ENCODE results near the gene NR5A2.

Gene NR5A2

GRCh38 chr1:200207711-200208126 is 180.2 kb downstream of the NR5A2 start:
- TF ChIP-seq, protein P1, sequence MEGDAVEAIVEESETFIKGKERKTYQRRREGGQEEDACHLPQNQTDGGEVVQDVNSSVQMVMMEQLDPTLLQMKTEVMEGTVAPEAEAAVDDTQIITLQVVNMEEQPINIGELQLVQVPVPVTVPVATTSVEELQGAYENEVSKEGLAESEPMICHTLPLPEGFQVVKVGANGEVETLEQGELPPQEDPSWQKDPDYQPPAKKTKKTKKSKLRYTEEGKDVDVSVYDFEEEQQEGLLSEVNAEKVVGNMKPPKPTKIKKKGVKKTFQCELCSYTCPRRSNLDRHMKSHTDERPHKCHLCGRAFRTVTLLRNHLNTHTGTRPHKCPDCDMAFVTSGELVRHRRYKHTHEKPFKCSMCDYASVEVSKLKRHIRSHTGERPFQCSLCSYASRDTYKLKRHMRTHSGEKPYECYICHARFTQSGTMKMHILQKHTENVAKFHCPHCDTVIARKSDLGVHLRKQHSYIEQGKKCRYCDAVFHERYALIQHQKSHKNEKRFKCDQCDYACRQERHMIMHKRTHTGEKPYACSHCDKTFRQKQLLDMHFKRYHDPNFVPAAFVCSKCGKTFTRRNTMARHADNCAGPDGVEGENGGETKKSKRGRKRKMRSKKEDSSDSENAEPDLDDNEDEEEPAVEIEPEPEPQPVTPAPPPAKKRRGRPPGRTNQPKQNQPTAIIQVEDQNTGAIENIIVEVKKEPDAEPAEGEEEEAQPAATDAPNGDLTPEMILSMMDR (IDR thresholded peaks at IDR 0.05; ENCODE audit: low read depth, low read length, missing control alignments): no peak
- DNase-seq (ENCODE audit: extremely low read depth, low read depth): no peak
- H3K4me3 ChIP-seq (replicated peaks; ENCODE audit: low read depth, low read length): no peak overlapping the region

DNA sequence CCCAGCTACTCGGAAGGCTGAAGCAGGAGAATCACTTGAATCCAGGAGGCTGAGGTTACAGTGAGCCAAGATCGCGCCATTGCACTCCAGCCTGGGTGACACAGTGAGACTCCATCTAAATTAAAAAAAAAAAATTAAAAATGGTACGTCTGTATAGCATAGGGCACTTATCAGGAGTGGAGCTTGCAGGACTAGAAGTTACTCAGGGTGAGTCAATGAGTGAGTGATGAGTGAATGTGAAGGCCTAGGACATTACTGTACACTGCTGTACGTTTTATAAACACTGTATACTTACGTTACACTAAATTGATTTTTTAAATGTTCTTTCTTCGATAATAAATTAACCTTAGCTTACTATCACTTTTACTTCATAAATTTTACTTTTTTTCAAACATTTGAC is 183.6 kb downstream of the NR5A2 start:
- DNase-seq (ENCODE audit: extremely low read depth, low read depth): no peak
- H3K4me3 ChIP-seq (replicated peaks; ENCODE audit: low read depth, low read length): no peak overlapping the region
- TF ChIP-seq, protein P1 (IDR thresholded peaks at IDR 0.05; ENCODE audit: low read depth, low read length, missing control alignments): no peak

DNA sequence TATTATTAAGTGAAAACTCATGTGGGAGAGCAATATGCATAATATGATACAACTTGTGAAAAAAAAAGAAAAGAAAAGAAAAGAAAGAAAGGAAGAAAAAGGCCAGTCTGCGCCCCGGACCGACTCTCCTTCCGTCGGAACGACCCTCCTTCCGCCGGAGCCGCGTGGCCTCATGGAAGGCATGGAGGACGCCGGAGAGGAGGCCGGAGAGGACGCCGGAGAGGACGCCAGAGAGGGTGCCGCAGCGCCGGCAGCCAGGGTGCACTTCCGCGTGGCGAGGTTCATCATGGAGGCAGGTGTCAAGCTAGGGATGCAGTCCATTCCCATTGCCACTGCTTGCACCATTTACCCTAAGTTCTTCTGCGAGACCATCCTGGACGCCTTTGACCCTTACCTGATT is 185.9 kb downstream of the NR5A2 start:
- TF ChIP-seq, protein P1 (IDR thresholded peaks at IDR 0.05; ENCODE audit: low read depth, low read length, missing control alignments): no peak
- DNase-seq (ENCODE audit: extremely low read depth, low read depth): no peak
- no peak overlapping the region for H3K4me3 ChIP-seq (replicated peaks; ENCODE audit: low read depth, low read length)

DNA sequence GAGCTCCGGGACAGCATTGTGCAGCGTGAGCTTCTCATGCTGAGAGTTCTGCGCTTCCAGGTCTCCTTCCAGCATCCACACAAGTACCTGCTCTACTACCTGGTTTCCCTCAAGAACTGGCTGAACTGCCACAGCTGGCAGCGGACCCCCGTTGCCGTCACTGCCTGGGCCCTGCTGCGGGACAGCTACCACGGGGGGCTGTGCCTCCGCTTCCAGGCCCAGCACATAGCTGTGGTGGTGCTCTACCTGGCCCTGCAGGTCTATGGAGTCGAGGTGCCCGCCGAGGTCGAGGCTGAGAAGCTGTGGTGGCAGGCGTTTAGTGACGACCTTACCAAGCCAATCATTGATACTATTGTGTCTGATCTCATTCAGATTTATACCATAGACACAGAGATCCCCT is 186.4 kb downstream of the NR5A2 start:
- TF ChIP-seq, protein P1 (IDR thresholded peaks at IDR 0.05; ENCODE audit: low read depth, low read length, missing control alignments): no peak
- no peak overlapping the region for H3K4me3 ChIP-seq (replicated peaks; ENCODE audit: low read depth, low read length)
- no peak for DNase-seq (ENCODE audit: extremely low read depth, low read depth)

GRCh38 chr1:200215350-200215749 is 187.8 kb downstream of the NR5A2 start:
- DNase-seq (ENCODE audit: extremely low read depth, low read depth): no peak
- TF ChIP-seq, protein P1 (IDR thresholded peaks at IDR 0.05; ENCODE audit: low read depth, low read length, missing control alignments): no peak
- no peak overlapping the region for H3K4me3 ChIP-seq (replicated peaks; ENCODE audit: low read depth, low read length)

GRCh38 chr1:200217703-200218102 is 190.2 kb downstream of the NR5A2 start:
- TF ChIP-seq, protein P1 (IDR thresholded peaks at IDR 0.05; ENCODE audit: low read depth, low read length, missing control alignments): no peak
- DNase-seq (ENCODE audit: extremely low read depth, low read depth): no peak
- H3K4me3 ChIP-seq (replicated peaks; ENCODE audit: low read depth, low read length): no peak overlapping the region

DNA sequence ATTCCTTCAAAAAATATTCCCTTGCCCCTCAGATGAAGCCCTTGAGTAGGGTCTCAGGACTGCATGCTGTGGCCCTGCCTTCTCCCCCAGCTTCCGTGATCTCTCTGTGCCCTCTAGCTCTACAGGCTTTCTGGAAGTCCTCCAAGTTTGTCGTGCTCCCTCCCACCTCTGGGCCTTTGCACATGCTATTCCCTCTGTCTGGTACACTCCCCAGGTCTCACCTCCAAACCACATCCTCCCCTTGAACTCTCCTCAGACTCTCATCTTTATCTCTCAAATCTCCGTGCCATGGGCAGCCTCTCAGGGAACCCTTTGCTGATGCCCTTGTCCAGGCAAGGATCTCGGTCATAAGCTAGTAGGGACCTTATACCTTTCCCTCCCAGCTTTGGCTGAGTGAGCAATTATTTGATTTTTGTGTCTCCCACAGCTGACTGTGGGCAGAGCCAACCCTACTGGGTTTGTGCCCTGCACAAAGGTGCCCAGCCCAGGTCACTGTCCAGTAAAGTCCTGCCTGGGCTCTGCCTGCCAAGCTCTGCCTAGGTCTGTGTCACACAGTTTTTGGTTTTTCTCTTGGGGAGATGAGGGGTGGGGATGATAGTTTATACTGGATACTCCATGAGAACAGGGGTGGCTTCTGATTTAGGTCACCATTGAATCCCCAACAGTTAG is 194.2 kb downstream of the NR5A2 start:
- no peak overlapping the region for H3K4me3 ChIP-seq (replicated peaks; ENCODE audit: low read depth, low read length)
- TF ChIP-seq, protein P1 (IDR thresholded peaks at IDR 0.05; ENCODE audit: low read depth, low read length, missing control alignments): no peak
- no peak for DNase-seq (ENCODE audit: extremely low read depth, low read depth)

All from HFF-Myc (cell line).